ENCODE results near the gene FAM131B. TPM values are rescaled to one million over a fixed set of nuclear protein-coding genes. Genes with fewer than 3 reads are reported as not detected.

Gene FAM131B
- total and polyA plus RNA-seq, 9 of the 15 experiments (the other 6 are each of a cell fraction or from before 2014, with no cell fraction given): 0.03 to 0.04 TPM; not detected in 7

GRCh38 chr7:143315776-143316175 is 46.7 kb downstream of the FAM131B start, which contains the start of gene CLCN1:
TSS of gene CLCN1 (plus strand) at chr7:143316111. CDS start at chr7:143316213, 102 bp downstream.
- H3K4me3 ChIP-seq: no peak within 1 kb of the TSS
- FAIRE-seq: no peak
- H3K27ac ChIP-seq (ENCODE audit: extremely low read depth, low read depth, low read length): no peak within 1 kb of the TSS
- no peak for DNase-seq (ENCODE audit: extremely low read depth in 1 of 4, low spot score in 3 of 4)
- ChIA-PET CTCF (ENCODE audit: low intra/inter-chr PET ratio) (interaction anchor here (0.6 kb wide), 1 partner anchor 94 kb away, joined by 3 read pairs; no protein-coding TSS in a partner anchor), POLR2A (interaction anchor here (0.6 to 1.4 kb wide), 6 partner anchors 9 to 267 kb away, joined by 3 to 4 read pairs (median 4); no protein-coding TSS in a partner anchor)
- no peaks in the 10 kb centered on the region for H4K20me1 ChIP-seq (replicated peaks; ENCODE audit: control insufficient read depth, insufficient read depth, low read length)
- H2AFZ ChIP-seq (ENCODE audit: low read depth, low read length): no peak within 1 kb of the TSS
- no peaks in the 10 kb centered on the region for H3K36me3 ChIP-seq (ENCODE audit: control insufficient read depth, insufficient read depth, low read length)
- no peaks in the 10 kb centered on the region for H3K9me1 ChIP-seq (ENCODE audit: control insufficient read depth, insufficient read depth, low read length)
- H3K79me2 ChIP-seq (ENCODE audit: control insufficient read depth, insufficient read depth, low read length): no peaks in the 10 kb centered on the region
- ATAC-seq: no peak
- WGBS (ENCODE audit: insufficient coverage, low coverage, missing lambda C conversion rate): 4% methylated on average over 5 of the region's 5 CpGs
- H3K9ac ChIP-seq (ENCODE audit: insufficient read depth in 1 of 2, low read depth in 2 of 2, low read length in 2 of 2): no peak within 1 kb of the TSS; a peak in 1 of 4 replicates
- no peaks in the 10 kb centered on the region for H3K4me1 ChIP-seq (replicated peaks in 1 of 2; ENCODE audit: control insufficient read depth in 2 of 2, insufficient read depth in 2 of 2, low read length in 2 of 2)
- intact Hi-C loops (cut with micrococcal nuclease) (no loop called here), in situ Hi-C loops (cut with MboI) (no loop called here)
- peaks cover 31 to 49% of the 10 kb centered on the region in 2 experiments; a peak in 4 of 5 replicates for H3K27me3 ChIP-seq (ENCODE audit: control insufficient read depth in 2 of 2, insufficient read depth in 2 of 2, low read length in 2 of 2)
- TF ChIP-seq ZNF695 (CRISPR knock-in tag; IDR thresholded peaks at IDR 0.05) (no peak), ZNF316 (IDR thresholded peaks at IDR 0.05) (peak; percentile 34; the same call in 1 of the 2 replicates), POLR2AphosphoS2 (IDR thresholded peaks at IDR 0.05; ENCODE audit: low read length) (no peak), C11orf30 (IDR thresholded peaks at IDR 0.05; ENCODE audit: low read depth) (peak; percentile 10; the same call in 1 of the 2 replicates), PRMT5 (CRISPR knock-in tag; IDR thresholded peaks at IDR 0.05) (no peak)
- H3K4me2 ChIP-seq (ENCODE audit: insufficient read depth, low read length): no peak within 1 kb of the TSS
- BruUV-seq (replicated peaks): no TSS peak
- no peaks in the 10 kb centered on the region for H3K9me3 ChIP-seq (replicated peaks; ENCODE audit: control insufficient read depth, insufficient read depth, low read depth, low read length)

GRCh38 chr7:143314127-143314526 is 48.4 kb downstream of the FAM131B start:
- DNase-seq (ENCODE audit: extremely low read depth in 1 of 4, low spot score in 3 of 4) (no peak), ATAC-seq (no peak), FAIRE-seq (no peak)
- Histone ChIP-seq H3K27me3 (ENCODE audit: control insufficient read depth in 2 of 2, insufficient read depth in 2 of 2, low read length in 2 of 2) (peaks cover 23 to 35% of the 10 kb centered on the region in 2 experiments; a peak in 4 of 5 replicates), H3K4me1 (replicated peaks in 1 of 2; ENCODE audit: control insufficient read depth in 2 of 2, insufficient read depth in 2 of 2, low read length in 2 of 2) (no peaks in the 10 kb centered on the region), H3K9ac (ENCODE audit: insufficient read depth in 1 of 2, low read depth in 2 of 2, low read length in 2 of 2) (no peak overlapping the region), H3K9me1 (ENCODE audit: control insufficient read depth, insufficient read depth, low read length) (no peaks in the 10 kb centered on the region), H2AFZ (ENCODE audit: low read depth, low read length) (no peak overlapping the region), H3K36me3 (ENCODE audit: control insufficient read depth, insufficient read depth, low read length) (no peaks in the 10 kb centered on the region), H3K4me3 (no peak overlapping the region), H3K9me3 (replicated peaks; ENCODE audit: control insufficient read depth, insufficient read depth, low read depth, low read length) (no peaks in the 10 kb centered on the region), H3K27ac (ENCODE audit: extremely low read depth, low read depth, low read length) (no peak overlapping the region), H3K4me2 (ENCODE audit: insufficient read depth, low read length) (no peak overlapping the region), H4K20me1 (replicated peaks; ENCODE audit: control insufficient read depth, insufficient read depth, low read length) (no peaks in the 10 kb centered on the region), H3K79me2 (ENCODE audit: control insufficient read depth, insufficient read depth, low read length) (no peaks in the 10 kb centered on the region)
- in situ Hi-C loops (cut with MboI): no loop called here
- ChIA-PET POLR2A (no interaction called here), CTCF (ENCODE audit: low intra/inter-chr PET ratio) (no interaction called here)
- intact Hi-C loops (cut with micrococcal nuclease): no loop called here
- no TSS peak for BruUV-seq (replicated peaks)
- TF ChIP-seq BCLAF1 (IDR thresholded peaks at IDR 0.05; ENCODE audit: borderline replicate concordance in 1 of 2, control insufficient read depth in 1 of 2, low read depth in 2 of 2, low read length in 1 of 2): no peak
- TF ChIP-seq NFE2 (IDR thresholded peaks at IDR 0.05; ENCODE audit: low read depth): peak; percentile 61
- TF ChIP-seq PPARD (CRISPR knock-in tag; IDR thresholded peaks at IDR 0.05): no peak
- peak; percentile 34; the same call in 1 of the 2 replicates for TF ChIP-seq MAFK (IDR thresholded peaks at IDR 0.05; ENCODE audit: low read length)
- no peak for TF ChIP-seq ZNF124 (CRISPR knock-in tag; IDR thresholded peaks at IDR 0.05)
- no peak for TF ChIP-seq JUN (IDR thresholded peaks at IDR 0.05; ENCODE audit: borderline replicate concordance, low read depth, low read length)
- TF ChIP-seq JUN (CRISPR knock-in tag; IDR thresholded peaks at IDR 0.05; ENCODE audit: borderline replicate concordance): no peak
- no peak for TF ChIP-seq MCM2 (IDR thresholded peaks at IDR 0.05; ENCODE audit: low read depth)
- TF ChIP-seq ZNF175 (CRISPR knock-in tag; IDR thresholded peaks at IDR 0.05; ENCODE audit: low read depth): no peak
- no peak for TF ChIP-seq TEAD1 (CRISPR knock-in tag; IDR thresholded peaks at IDR 0.05)
- TF ChIP-seq ZFX (CRISPR knock-in tag; IDR thresholded peaks at IDR 0.05): no peak
